ENCODE results near the gene POFUT1. TPM values are rescaled to one million over a fixed set of nuclear protein-coding genes. Genes with fewer than 3 reads are reported as not detected.

The POFUT1 gene
- polyA plus RNA-seq, 3 donors, result 10.9 to 22.8 (median 11.8) TPM

DNA sequence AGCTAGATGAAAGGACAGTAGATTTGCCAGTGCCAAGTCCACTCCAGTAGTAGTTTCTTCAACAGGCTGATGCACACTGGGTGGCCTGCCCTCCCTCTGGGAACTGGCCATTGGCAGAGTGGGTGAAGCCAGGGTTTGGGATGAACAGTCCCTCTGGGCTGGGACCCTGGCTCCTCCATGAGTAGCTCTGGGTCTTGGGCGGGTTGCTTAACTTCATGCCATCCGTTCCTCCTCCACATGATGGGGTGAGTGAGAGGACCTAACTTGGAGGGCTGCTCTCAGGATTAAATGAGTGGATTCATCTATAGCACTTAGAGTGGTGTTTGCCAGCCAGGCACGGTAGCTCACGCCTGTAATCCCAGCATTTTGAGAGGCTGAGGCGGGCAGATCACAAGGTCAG, 47.3 kb upstream of the POFUT1 start:
- Mint-ChIP-seq H3K4me3 (no peak overlapping the region), H3K36me3 (peaks cover 79 to 92% of the 10 kb centered on the region in 2 donors), H3K27ac (peak overlapping the region in 6 of 7 donors; percentile 8 to 73 (median 58)), H3K9me3 (no peaks in the 10 kb centered on the region), H3K27me3 (ENCODE audit: low read depth in 3 of 3) (peaks cover 0 to 3% (median 2%) of the 10 kb centered on the region in 3 donors), H3K4me1 (peaks cover 25% of the 10 kb centered on the region)
- H3K36me3 ChIP-seq (replicated peaks in 1 of 2; ENCODE audit: control insufficient read depth in 1 of 2, insufficient read depth in 2 of 2, low read length in 2 of 2), result peaks cover 74 to 89% of the 10 kb centered on the region in 2 donors
- no peak overlapping the region for H3K9ac ChIP-seq (ENCODE audit: insufficient read depth, low read length, poor library complexity, severe bottlenecking)
- H4K20me1 ChIP-seq (ENCODE audit: insufficient read depth, low read length), result peaks cover 20% of the 10 kb centered on the region
- no peaks in the 10 kb centered on the region for H3K9me3 ChIP-seq (replicated peaks in 1 of 2; ENCODE audit: control insufficient read depth in 1 of 2, insufficient read depth in 1 of 2, low read length in 2 of 2)
- H3K27me3 ChIP-seq (ENCODE audit: control insufficient read depth in 2 of 2, insufficient read depth in 2 of 2, low read length in 2 of 2), result no peaks in the 10 kb centered on the region
- DNase-seq, result no peak
- peaks cover 9 to 17% of the 10 kb centered on the region in 2 donors for H3K4me1 ChIP-seq (ENCODE audit: control insufficient read depth in 1 of 2, insufficient read depth in 2 of 2, low read length in 2 of 2)
- H3K27ac ChIP-seq (ENCODE audit: low read depth in 1 of 2, low read length in 2 of 2), result peak overlapping the region in 1 of 2 donors; percentile 42
- H3K79me2 ChIP-seq (ENCODE audit: insufficient read depth, low read length), result peaks cover 3% of the 10 kb centered on the region
- no peak overlapping the region for H3K4me3 ChIP-seq (replicated peaks in 1 of 3; ENCODE audit: low read depth in 2 of 3, low read length in 3 of 3)
- intact Hi-C loops (cut with micrococcal nuclease), result no loop called here
- no peak overlapping the region for H3K4me2 ChIP-seq (replicated peaks; ENCODE audit: extremely low read depth, low read length, poor library complexity, severe bottlenecking)
- no peak for TF ChIP-seq CTCF (IDR thresholded peaks at IDR 0.05)
- WGBS (ENCODE audit: insufficient coverage), result 100% methylated on average over 3 of the region's 5 CpGs
- H2AFZ ChIP-seq (ENCODE audit: insufficient read depth, low read depth, low read length, poor library complexity, severe bottlenecking), result no peak overlapping the region

DNA sequence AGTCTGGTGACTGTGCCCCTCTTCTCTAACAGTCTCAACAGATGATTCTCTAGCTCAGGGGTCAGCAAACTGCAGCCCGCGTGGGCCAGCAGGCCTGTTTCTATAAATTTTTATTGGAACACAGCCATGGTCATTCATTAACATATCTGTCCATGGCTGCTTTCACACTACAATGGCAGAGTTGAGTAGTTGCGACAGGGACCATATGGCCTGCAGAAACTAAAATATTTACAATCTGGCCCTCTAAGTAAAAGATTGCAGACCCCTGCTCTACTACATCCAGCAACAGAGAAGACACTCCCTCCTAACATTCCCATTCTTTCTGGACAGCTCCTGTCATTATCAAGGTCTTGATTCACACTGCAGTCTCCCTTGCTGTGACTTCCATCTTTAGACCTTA, 45.3 kb upstream of the POFUT1 start:
- Histone ChIP-seq H3K27ac (ENCODE audit: low read depth in 1 of 2, low read length in 2 of 2) (no peak overlapping the region), H3K9me3 (replicated peaks in 1 of 2; ENCODE audit: control insufficient read depth in 1 of 2, insufficient read depth in 1 of 2, low read length in 2 of 2) (no peaks in the 10 kb centered on the region), H3K4me3 (replicated peaks in 1 of 3; ENCODE audit: low read depth in 2 of 3, low read length in 3 of 3) (no peak overlapping the region), H3K36me3 (replicated peaks in 1 of 2; ENCODE audit: control insufficient read depth in 1 of 2, insufficient read depth in 2 of 2, low read length in 2 of 2) (peaks cover 88 to 98% of the 10 kb centered on the region in 2 donors), H3K9ac (ENCODE audit: insufficient read depth, low read length, poor library complexity, severe bottlenecking) (no peak overlapping the region), H3K4me1 (ENCODE audit: control insufficient read depth in 1 of 2, insufficient read depth in 2 of 2, low read length in 2 of 2) (peaks cover 3 to 11% of the 10 kb centered on the region in 2 donors), H4K20me1 (ENCODE audit: insufficient read depth, low read length) (peaks cover 30% of the 10 kb centered on the region), H3K27me3 (ENCODE audit: control insufficient read depth in 2 of 2, insufficient read depth in 2 of 2, low read length in 2 of 2) (no peaks in the 10 kb centered on the region), H3K79me2 (ENCODE audit: insufficient read depth, low read length) (no peaks in the 10 kb centered on the region), H2AFZ (ENCODE audit: insufficient read depth, low read depth, low read length, poor library complexity, severe bottlenecking) (no peak overlapping the region), H3K4me2 (replicated peaks; ENCODE audit: extremely low read depth, low read length, poor library complexity, severe bottlenecking) (no peak overlapping the region)
- Mint-ChIP-seq H3K9me3 (no peaks in the 10 kb centered on the region), H3K4me3 (no peak overlapping the region), H3K27ac (peak overlapping the region in 3 of 7 donors; percentile 7 to 50 (median 10)), H3K36me3 (peaks cover 89 to 98% of the 10 kb centered on the region in 2 donors), H3K27me3 (ENCODE audit: low read depth in 3 of 3) (peaks cover 0 to 6% (median 0%) of the 10 kb centered on the region in 3 donors), H3K4me1 (peaks cover 22% of the 10 kb centered on the region)
- TF ChIP-seq CTCF (IDR thresholded peaks at IDR 0.05), result no peak
- no peak for DNase-seq
- WGBS (ENCODE audit: insufficient coverage), result 33% methylated on average over 1 of the region's 3 CpGs
- intact Hi-C loops (cut with micrococcal nuclease), result no loop called here

Data from CD14-positive monocyte (primary cell).